ENCODE data around the gene ZNF76.
A peak's percentile ranks its signal among the peaks of the same experiment; 100 is the strongest.

Gene ZNF76

GRCh38 chr6:35330541-35331119, 71.1 kb downstream of the ZNF76 start:
- no peak for DNase-seq (ENCODE audit: low read depth, low spot score)

- DNase-seq (ENCODE audit: low read depth, low spot score): peak; percentile 29
Measured at GRCh38 chr6:35332074-35332887, 72.7 kb downstream of the ZNF76 start.

DNA sequence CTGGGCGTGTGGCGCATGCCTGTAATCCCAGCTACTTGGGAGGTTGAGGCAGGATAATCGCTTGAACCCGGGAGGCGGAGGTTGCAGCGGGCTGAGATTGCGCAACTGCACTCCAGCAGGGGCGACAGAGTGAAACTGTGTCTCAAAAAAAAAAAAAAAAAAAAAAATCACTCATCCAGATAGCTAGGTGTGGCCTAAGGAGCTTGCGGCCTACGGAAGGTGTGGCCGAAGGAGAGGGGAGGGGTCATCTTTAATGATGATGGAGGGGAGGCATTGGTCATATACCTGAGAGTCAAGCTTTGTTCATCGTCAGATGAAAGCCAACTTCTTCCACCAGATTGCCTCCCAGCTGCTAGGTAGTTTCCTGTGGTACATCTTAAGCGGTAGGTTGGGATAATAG, 82.0 kb downstream of the ZNF76 start:
- no peak for DNase-seq (ENCODE audit: low read depth, low spot score)

GRCh38 chr6:35342258-35343091, 82.9 kb downstream of the ZNF76 start, which contains the start of gene PPARD:
PPARD (plus strand) TSS chr6:35342558; CDS start chr6:35411088, 68,530 bp downstream.
- peak; percentile 99 for DNase-seq (ENCODE audit: low read depth, low spot score)

DNA sequence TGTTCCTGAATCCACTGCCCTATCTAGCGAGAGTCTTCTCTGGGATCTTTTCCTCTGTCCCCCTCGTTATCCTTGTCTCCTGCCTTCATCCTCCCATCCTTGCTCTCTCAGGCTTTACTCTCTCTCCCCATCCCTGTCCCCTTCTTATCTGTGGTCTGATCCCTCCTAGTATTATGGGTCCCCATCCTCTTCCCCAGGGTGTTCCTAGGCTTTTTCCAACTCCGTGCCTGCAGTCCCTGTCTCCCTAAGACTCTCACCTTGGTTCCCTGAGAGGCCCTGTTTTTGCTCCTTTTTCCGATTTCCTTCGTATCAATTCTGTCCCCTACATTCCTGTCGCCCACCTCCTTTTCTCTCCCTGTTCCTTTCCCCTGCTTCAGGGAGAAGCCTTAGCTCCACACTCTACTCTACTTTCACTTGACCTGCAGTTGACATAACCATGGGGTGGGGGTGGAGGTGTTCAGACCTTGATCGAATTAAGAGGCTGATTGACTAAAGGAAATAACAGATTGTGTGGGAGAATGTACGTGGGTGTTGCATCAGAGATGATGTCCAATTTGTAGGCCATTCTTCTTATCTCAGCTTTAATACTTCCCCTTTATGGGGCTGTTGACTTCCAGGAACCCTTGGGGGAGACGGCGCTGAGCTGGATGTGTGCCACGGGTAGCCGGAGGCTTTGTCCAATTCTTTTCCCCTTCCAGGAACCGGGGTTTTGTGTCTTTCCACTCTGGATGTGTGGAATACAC, 83.7 kb downstream of the ZNF76 start:
- DNase-seq (ENCODE audit: low read depth, low spot score): peak; percentile 55

DNA sequence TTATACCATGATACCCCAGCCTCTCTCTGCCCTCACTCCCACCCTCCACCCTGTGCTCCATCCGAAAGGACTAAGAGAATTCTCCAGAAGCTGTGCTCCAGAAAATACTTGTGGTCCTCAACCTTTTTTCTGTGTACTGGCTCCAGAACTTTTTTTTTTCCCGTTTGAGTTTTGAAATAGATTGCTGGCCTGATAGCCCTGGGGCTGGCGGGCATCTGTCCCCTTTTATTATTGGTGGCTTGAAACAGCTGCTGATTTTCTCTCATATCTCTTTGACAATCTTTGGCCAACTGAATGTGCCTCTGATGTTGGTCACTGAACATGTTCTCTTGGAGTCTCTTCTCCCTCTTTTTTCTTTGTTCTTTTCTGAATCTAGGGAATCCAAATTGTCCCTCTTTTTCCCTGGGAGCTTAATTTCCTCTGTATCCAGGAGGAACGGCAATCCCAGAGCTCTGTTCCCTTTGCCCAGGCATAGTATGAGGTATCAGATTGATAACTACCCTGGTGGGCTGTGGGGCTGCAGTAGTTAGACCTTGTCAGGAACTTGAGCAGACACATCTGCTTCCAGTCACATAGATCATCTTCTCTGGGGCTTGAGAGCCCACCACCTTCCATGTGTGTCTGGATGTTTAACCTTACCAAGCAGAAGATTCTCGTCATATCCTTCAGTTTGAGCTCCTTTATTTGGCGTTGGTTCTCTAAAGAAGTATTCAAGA, 84.5 kb downstream of the ZNF76 start:
- no peak for DNase-seq (ENCODE audit: low read depth, low spot score)
